Endothelial cell (in vitro differentiated cells): ENCODE results near the gene SH3RF2. TPM values are rescaled to one million over a fixed set of nuclear protein-coding genes. Genes with fewer than 3 reads are reported as not detected.

ENCODE experiments used
- DNase-seq: peaks from one replicate; pipeline ENCODE4 v3.0.0; 2021; ENCODE audit warnings: low spot score
- H3K27ac Mint-ChIP-seq: one replicate; pipeline ENCODE4 v1.8.0; 2021; ENCODE audit warnings: mixed read lengths, inconsistent platforms; ENCODE audit not compliant: unreplicated experiment
- H3K27me3 Mint-ChIP-seq: one replicate; pipeline ENCODE4 v1.8.0; 2021; ENCODE audit warnings: mild to moderate bottlenecking, moderate library complexity, mixed read lengths, inconsistent platforms; ENCODE audit not compliant: unreplicated experiment
- H3K36me3 Mint-ChIP-seq: one replicate; pipeline ENCODE4 v1.8.0; 2021; ENCODE audit warnings: mild to moderate bottlenecking, low read depth, mixed read lengths, inconsistent platforms; ENCODE audit not compliant: unreplicated experiment
- H3K4me1 Mint-ChIP-seq: one replicate; pipeline ENCODE4 v1.8.0; 2021; ENCODE audit warnings: mild to moderate bottlenecking, mixed read lengths, inconsistent platforms; ENCODE audit not compliant: unreplicated experiment
- H3K4me3 Mint-ChIP-seq: one replicate; pipeline ENCODE4 v1.8.0; 2021; ENCODE audit warnings: mild to moderate bottlenecking, mixed read lengths, inconsistent platforms; ENCODE audit not compliant: unreplicated experiment
- H3K9me3 Mint-ChIP-seq: one replicate; pipeline ENCODE4 v1.8.0; 2021; ENCODE audit warnings: mixed read lengths, inconsistent platforms; ENCODE audit not compliant: unreplicated experiment
- total RNA-seq: library from RNA; stranded (reverse); fragmentation: NEBNext Ultra II Directional; extraction: Animal tissue kit (Norgen Biotek cat#: 25700); gene quantifications from one replicate; pipeline ENCODE4 v1.2.1, GENCODE V29; 2021; ENCODE audit not compliant: unreplicated experiment
- TF ChIP-seq, protein P1 (sequence below): fragments of 200-600 bp; sonication (generic); IDR thresholded peaks from one replicate; pipeline ENCODE4 v1.5.0; 2021; ENCODE audit warnings: antibody characterized with exemption; ENCODE audit not compliant: unreplicated experiment

SH3RF2 gene
- total RNA-seq, 1 donor from 2014 or later, result 0.23 TPM

DNA sequence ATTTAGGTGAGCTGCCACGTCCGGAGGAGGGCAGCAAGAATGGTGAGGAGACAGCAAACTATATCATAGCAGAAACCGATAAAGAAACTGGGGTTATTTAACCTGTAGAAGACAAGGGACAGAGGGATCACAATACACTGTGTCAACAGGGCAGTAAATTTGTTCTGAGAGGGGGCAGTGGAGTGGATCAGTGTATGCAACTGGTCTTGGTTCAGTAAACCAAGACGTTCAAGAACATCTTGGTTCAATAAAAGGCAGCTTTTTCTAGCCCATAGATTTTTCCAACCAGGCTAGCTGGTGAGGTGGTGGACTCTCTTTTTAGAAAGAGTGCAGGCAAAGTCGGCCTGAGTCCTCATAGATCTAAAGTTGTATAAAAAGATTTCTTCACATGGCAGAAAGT is 113.7 kb downstream of the SH3RF2 start:
- no peak overlapping the region for H3K4me3 Mint-ChIP-seq
- TF ChIP-seq, protein P1, sequence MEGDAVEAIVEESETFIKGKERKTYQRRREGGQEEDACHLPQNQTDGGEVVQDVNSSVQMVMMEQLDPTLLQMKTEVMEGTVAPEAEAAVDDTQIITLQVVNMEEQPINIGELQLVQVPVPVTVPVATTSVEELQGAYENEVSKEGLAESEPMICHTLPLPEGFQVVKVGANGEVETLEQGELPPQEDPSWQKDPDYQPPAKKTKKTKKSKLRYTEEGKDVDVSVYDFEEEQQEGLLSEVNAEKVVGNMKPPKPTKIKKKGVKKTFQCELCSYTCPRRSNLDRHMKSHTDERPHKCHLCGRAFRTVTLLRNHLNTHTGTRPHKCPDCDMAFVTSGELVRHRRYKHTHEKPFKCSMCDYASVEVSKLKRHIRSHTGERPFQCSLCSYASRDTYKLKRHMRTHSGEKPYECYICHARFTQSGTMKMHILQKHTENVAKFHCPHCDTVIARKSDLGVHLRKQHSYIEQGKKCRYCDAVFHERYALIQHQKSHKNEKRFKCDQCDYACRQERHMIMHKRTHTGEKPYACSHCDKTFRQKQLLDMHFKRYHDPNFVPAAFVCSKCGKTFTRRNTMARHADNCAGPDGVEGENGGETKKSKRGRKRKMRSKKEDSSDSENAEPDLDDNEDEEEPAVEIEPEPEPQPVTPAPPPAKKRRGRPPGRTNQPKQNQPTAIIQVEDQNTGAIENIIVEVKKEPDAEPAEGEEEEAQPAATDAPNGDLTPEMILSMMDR, result no peak
- H3K27me3 Mint-ChIP-seq, result peaks cover 5% of the 10 kb centered on the region
- no peaks in the 10 kb centered on the region for H3K36me3 Mint-ChIP-seq
- no peaks in the 10 kb centered on the region for H3K9me3 Mint-ChIP-seq
- DNase-seq, result no peak
- no peak overlapping the region for H3K27ac Mint-ChIP-seq
- H3K4me1 Mint-ChIP-seq, result no peaks in the 10 kb centered on the region

GRCh38 chr5:146051678-146052077 is 115.3 kb downstream of the SH3RF2 start:
- TF ChIP-seq, protein P1, result no peak
- Mint-ChIP-seq H3K27ac (no peak overlapping the region), H3K4me1 (no peaks in the 10 kb centered on the region), H3K27me3 (peaks cover 5% of the 10 kb centered on the region), H3K9me3 (no peaks in the 10 kb centered on the region), H3K36me3 (no peaks in the 10 kb centered on the region), H3K4me3 (no peak overlapping the region)
- no peak for DNase-seq

- peaks cover 5% of the 10 kb centered on the region for H3K27me3 Mint-ChIP-seq
- no peak overlapping the region for H3K4me3 Mint-ChIP-seq
- TF ChIP-seq, protein P1, result no peak
- no peaks in the 10 kb centered on the region for H3K4me1 Mint-ChIP-seq
- no peak for DNase-seq
- no peaks in the 10 kb centered on the region for H3K36me3 Mint-ChIP-seq
- no peak overlapping the region for H3K27ac Mint-ChIP-seq
- H3K9me3 Mint-ChIP-seq, result no peaks in the 10 kb centered on the region
These were observed 116.4 kb downstream of the SH3RF2 start for GRCh38 chr5:146052780-146053179.

- DNase-seq, result no peak
- no peaks in the 10 kb centered on the region for H3K36me3 Mint-ChIP-seq
- TF ChIP-seq, protein P1, result no peak
- no peak overlapping the region for H3K27ac Mint-ChIP-seq
- H3K9me3 Mint-ChIP-seq, result no peaks in the 10 kb centered on the region
- peaks cover 7% of the 10 kb centered on the region for H3K27me3 Mint-ChIP-seq
- H3K4me1 Mint-ChIP-seq, result peaks cover 9% of the 10 kb centered on the region
- H3K4me3 Mint-ChIP-seq, result no peak overlapping the region
These were observed 119.1 kb downstream of the SH3RF2 start for GRCh38 chr5:146055432-146055831.

GRCh38 chr5:146059460-146060220 is 123.3 kb downstream of the SH3RF2 start:
- no peaks in the 10 kb centered on the region for H3K36me3 Mint-ChIP-seq
- no peak overlapping the region for H3K4me3 Mint-ChIP-seq
- H3K4me1 Mint-ChIP-seq, result peaks cover 9% of the 10 kb centered on the region
- no peaks in the 10 kb centered on the region for H3K9me3 Mint-ChIP-seq
- no peak for DNase-seq
- no peak overlapping the region for H3K27ac Mint-ChIP-seq
- TF ChIP-seq, protein P1, result no peak
- H3K27me3 Mint-ChIP-seq, result peaks cover 4% of the 10 kb centered on the region
